PC-9 (cell line): Measurements from ENCODE around the gene PTGIR.

ENCODE experiments used
- EZH2 ChIP-seq: fragments of 200-600 bp; sonication (generic); IDR thresholded peaks from 2 replicates; pipeline ENCODE4 v1.8.0; 2017; ENCODE audit warnings: antibody characterized with exemption, low read depth
- TF ChIP-seq, protein P1 (sequence below): fragments of 200-600 bp; sonication (generic); conservative IDR thresholded peaks from 2 replicates; pipeline ENCODE4 v1.6.1; 2017; ENCODE audit warnings: mixed run types, antibody characterized with exemption, mild to moderate bottlenecking, moderate library complexity

DNA sequence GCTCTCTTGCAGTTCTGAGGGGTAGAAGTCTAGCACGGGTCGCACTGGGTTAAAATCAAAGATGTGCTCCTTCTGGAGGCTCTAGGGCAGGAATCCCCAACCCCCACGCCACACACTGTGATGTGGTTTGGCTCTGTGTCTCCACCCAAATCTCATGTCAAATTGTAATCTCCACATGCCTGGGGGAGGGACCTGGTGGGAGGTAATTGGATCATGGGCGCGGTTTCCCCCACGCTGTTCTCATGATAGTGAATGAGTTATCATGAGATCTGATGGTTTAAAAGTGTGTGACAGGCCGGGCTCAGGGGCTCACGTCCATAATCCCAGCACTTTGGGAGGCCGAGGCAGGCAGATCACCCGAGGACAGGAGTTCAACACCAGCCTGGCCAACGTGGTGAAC lies 50.4 kb downstream of the PTGIR start:
- TF ChIP-seq, protein P1, sequence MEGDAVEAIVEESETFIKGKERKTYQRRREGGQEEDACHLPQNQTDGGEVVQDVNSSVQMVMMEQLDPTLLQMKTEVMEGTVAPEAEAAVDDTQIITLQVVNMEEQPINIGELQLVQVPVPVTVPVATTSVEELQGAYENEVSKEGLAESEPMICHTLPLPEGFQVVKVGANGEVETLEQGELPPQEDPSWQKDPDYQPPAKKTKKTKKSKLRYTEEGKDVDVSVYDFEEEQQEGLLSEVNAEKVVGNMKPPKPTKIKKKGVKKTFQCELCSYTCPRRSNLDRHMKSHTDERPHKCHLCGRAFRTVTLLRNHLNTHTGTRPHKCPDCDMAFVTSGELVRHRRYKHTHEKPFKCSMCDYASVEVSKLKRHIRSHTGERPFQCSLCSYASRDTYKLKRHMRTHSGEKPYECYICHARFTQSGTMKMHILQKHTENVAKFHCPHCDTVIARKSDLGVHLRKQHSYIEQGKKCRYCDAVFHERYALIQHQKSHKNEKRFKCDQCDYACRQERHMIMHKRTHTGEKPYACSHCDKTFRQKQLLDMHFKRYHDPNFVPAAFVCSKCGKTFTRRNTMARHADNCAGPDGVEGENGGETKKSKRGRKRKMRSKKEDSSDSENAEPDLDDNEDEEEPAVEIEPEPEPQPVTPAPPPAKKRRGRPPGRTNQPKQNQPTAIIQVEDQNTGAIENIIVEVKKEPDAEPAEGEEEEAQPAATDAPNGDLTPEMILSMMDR: no peak
- no peak for TF ChIP-seq EZH2
